RWPE1 (cell line): ENCODE measurements around the gene CLSTN3.

ENCODE experiments used
- CTCF ChIA-PET: fragments of 350-600 bp; sonication (Branson Sonifier 250); formaldehyde crosslinking; extraction: SDS; loops from one replicate; lab custom pipeline; 2021; lab: Yijun Ruan, JAX
- POLR2A ChIA-PET: fragments of 400-600 bp; formaldehyde crosslinking; extraction: SDS; loops from one replicate; lab custom pipeline; 2020; ENCODE audit warnings: antibody characterized with exemption; ENCODE audit not compliant: low non-redundant PET; lab: Yijun Ruan, JAX
- DNase-seq: peaks from one replicate; pipeline ENCODE4 v3.0.0; 2012; ENCODE audit warnings: low spot score
- H3K27ac ChIP-seq: fragments of 450-650 bp; 2 replicates; pipeline ENCODE4 v1.5.1; 2017
- TF ChIP-seq, protein P1 (sequence below): fragments of 450-650 bp; conservative IDR thresholded peaks from 2 replicates; pipeline ENCODE4 v1.5.1; 2017; ENCODE audit warnings: low read depth, mild to moderate bottlenecking

The CLSTN3 gene

DNA sequence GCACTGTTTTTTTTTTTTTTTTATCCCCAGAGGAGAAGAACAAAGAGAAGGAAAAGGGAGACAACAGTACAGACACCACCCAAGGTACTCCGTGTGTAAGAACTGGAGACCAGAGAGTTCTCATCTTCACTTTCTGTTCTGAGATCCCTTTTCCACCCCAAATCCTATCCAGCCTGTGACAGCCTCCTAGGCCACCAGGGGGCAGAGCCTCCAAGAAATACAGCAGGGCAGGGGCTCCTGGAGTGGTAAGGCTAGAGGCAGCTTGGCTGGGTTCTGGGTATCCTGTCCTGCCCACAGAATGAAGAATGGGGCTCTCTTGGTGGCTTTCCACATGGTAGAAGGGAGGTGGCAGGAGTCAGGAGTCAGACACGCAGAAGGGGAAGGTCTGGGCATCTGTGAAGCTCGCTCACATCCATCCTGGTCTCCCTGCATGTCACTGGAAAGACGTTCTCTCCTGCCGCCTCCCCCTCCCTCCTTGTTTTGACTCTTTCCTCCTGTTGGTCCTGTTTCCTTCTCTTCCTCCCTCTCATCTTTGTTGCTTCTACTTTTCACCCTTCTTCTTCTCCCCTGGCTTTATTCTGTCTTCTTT lies 12.0 kb downstream of the CLSTN3 start:
- H3K27ac ChIP-seq = no peak overlapping the region
- peak; percentile 48 for DNase-seq
- ChIA-PET CTCF (interaction anchor here (0.6 to 1.4 kb wide), 10 partner anchors 9 to 501 kb away, joined by 3 to 9 read pairs (median 4); no protein-coding TSS in a partner anchor), POLR2A (no interaction called here)
- TF ChIP-seq, protein P1, sequence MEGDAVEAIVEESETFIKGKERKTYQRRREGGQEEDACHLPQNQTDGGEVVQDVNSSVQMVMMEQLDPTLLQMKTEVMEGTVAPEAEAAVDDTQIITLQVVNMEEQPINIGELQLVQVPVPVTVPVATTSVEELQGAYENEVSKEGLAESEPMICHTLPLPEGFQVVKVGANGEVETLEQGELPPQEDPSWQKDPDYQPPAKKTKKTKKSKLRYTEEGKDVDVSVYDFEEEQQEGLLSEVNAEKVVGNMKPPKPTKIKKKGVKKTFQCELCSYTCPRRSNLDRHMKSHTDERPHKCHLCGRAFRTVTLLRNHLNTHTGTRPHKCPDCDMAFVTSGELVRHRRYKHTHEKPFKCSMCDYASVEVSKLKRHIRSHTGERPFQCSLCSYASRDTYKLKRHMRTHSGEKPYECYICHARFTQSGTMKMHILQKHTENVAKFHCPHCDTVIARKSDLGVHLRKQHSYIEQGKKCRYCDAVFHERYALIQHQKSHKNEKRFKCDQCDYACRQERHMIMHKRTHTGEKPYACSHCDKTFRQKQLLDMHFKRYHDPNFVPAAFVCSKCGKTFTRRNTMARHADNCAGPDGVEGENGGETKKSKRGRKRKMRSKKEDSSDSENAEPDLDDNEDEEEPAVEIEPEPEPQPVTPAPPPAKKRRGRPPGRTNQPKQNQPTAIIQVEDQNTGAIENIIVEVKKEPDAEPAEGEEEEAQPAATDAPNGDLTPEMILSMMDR = peak; percentile 1; the same call in 1 of the 2 replicates

DNA sequence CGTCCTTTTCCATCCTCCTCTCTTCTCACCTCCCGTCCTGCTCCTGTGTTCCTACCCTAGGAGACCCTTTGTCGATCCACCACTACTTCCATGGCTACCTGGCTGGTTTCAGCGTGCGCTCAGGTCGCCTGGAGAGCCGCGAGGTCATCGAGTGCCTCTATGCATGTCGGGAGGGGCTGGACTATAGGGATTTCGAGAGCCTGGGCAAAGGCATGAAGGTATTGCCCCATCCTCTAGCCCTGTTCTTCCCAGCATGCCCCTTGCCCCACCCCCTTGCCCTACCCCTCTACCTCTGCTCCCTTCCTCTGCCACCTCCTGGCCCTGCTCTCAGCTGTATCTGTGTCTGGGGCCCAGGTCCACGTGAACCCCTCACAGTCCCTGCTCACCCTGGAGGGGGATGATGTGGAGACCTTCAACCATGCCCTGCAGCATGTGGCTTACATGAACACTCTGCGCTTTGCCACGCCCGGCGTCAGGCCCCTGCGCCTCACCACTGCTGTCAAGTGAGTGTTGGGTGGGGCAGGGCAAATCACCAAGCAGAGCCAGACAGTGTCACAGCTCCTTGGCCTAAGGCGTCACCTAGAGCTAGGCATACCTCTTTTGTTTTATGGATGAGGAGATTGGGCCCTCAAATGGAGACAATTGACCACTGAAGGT lies 12.8 kb downstream of the CLSTN3 start:
- TF ChIP-seq, protein P1 = no peak
- ChIA-PET POLR2A (no interaction called here), CTCF (interaction anchor here (0.6 to 1.4 kb wide), 4 partner anchors 10 to 282 kb away, joined by 3 to 4 read pairs (median 3); no protein-coding TSS in a partner anchor)
- DNase-seq = no peak
- H3K27ac ChIP-seq = no peak overlapping the region

DNA sequence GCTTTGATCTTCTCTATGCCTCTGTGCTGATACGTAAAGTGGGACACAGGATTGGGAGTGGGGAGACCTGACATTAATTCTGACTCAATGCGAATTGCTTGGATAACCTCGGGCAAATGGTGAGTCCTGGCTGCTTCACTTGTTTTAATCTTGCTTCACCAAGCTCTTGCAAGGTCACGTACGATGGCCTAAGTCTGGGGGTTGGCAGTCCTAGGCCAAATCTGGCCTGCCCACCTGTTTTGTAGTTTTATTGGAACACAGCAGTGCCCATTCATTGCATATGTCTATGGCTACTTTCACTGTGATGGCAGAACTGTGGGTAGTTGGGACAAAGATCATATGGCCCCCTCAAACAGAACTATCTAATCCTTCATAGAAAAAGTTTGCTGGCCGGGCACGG lies 13.4 kb downstream of the CLSTN3 start:
- CTCF ChIA-PET = no interaction called here
- POLR2A ChIA-PET = no interaction called here
- no peak for DNase-seq
- TF ChIP-seq, protein P1 = no peak
- no peak overlapping the region for H3K27ac ChIP-seq

DNA sequence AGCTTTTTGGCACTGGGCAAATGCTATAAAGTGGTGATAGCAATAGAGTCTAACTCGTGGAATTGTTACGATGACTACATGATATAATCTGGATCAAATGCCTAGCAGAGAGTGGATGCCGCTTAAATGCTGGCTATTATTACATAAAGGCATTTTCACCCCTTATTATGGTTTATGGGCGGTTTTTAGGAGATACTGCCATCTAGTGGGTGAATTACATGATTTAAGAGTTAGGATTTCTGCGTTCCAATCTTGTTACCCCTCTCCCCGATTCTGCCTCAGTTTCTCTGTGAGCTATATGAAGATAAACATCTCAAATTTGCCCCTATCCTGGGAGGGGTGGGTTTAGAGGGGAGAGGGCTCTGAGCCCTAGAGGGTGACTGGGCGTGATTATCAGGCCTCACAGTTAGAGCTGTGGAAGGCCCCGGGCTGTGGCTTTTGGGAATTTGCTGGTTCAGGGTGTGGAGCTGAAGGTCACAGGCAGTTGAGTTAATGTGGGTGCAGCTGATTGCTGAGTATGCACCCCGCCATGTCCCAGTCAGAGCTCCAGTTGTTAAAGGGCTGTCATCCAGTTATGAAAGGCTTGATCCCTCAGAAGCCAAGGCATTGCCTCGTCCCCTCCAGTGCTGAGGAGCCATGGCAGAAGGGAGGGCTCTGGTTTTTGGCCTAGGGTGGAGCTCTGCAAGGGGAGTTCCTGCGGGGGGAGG lies 14.4 kb downstream of the CLSTN3 start:
- POLR2A ChIA-PET = no interaction called here
- CTCF ChIA-PET = interaction anchor here (0.6 to 1.5 kb wide), 9 partner anchors 9 to 789 kb away, joined by 3 to 5 read pairs (median 4); no protein-coding TSS in a partner anchor
- TF ChIP-seq, protein P1 = peak; percentile 37; the same call in 1 of the 2 replicates
- DNase-seq = peak; percentile 50
- H3K27ac ChIP-seq = no peak overlapping the region

DNA sequence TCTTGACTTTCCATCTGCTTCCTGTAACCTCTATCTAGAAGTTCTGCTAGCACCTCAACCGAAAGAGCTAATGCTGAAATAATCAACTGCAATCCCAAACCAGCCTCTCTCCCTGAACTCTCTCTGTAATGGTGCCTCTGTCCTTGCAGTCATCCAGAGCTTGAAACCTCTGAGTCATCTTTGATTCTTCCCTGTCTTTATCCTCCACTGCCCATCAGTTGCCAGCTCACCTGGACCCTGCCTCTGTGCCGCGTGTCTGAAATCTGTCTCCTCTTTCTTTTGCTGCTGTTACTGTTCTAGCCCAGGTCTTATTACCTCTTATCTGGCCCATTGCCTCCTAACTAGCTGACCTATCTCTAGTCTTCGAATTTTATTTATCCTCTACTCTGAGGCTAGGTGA lies 15.5 kb downstream of the CLSTN3 start:
- no peak for DNase-seq
- TF ChIP-seq, protein P1 = no peak
- CTCF ChIA-PET = interaction anchor here (0.6 to 1.5 kb wide), 3 partner anchors 15 to 443 kb away, joined by 3 to 4 read pairs (median 3); no protein-coding TSS in a partner anchor
- POLR2A ChIA-PET = no interaction called here
- no peak overlapping the region for H3K27ac ChIP-seq

DNA sequence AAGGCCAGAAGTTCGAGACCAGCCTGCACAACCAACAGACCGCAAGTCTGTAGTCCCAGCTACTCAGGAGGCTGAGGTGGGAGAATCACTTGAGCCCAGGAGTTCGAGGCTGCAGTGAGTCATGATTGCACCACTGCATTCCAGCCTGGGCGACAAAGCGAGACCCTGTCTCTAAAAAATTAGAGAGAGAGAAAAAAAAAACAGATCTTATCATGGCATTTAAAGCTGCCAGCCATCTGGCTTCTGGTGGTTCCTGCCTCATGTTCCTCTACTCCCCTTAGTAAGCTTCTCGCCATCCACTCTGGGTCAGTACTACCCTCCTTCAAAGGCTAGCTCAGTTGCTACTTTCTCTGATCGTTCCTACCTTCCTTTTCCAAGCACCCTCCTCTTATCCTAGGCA lies 16.1 kb downstream of the CLSTN3 start:
- TF ChIP-seq, protein P1 = no peak
- ChIA-PET CTCF (interaction anchor here (0.6 to 1.1 kb wide), 6 partner anchors 15 to 495 kb away, joined by 3 to 7 read pairs (median 4); no protein-coding TSS in a partner anchor), POLR2A (no interaction called here)
- no peak for DNase-seq
- no peak overlapping the region for H3K27ac ChIP-seq
